ENCODE data around the gene CENPL.

- TF ChIP-seq POLR2A (IDR thresholded peaks at IDR 0.05) (no peak), EP300 (IDR thresholded peaks at IDR 0.05) (no peak)
These were observed 55.9 kb downstream of the CENPL start for GRCh38 chr1:173768827-173769226.

Data from suprapubic skin (tissue), 2 donors.